Left lobe of liver (tissue), 2 donors: ENCODE results near the gene TM9SF1. TPM values are rescaled to one million over a fixed set of nuclear protein-coding genes. Genes with fewer than 3 reads are reported as not detected.
A peak's percentile ranks its signal among the peaks of the same experiment; 100 is the strongest.

Experiments used
- ATAC-seq: fragments of 200-7000 bp; cut with Tn5 transposase; one replicate; pipeline ENCODE4 v1.9.1; 2020; ENCODE audit warnings: mild to moderate bottlenecking, moderate library complexity
- DNase-seq: peaks from one replicate; pipeline ENCODE4 v3.0.0-alpha.2; 2020; ENCODE audit warnings: low spot score
- total RNA-seq: library from RNA; stranded (reverse); gene quantifications from one replicate; pipeline ENCODE4 v1.2.1, GENCODE V29; 2021
- donor health status: DM: no; HTN: no; CAD: no; lungs with moderate emphysema.
- donor health status: DM: no; HTN: yes; CAD: no.

The TM9SF1 gene
- total RNA-seq, 1 donor from 2014 or later: 47.1 TPM

DNA sequence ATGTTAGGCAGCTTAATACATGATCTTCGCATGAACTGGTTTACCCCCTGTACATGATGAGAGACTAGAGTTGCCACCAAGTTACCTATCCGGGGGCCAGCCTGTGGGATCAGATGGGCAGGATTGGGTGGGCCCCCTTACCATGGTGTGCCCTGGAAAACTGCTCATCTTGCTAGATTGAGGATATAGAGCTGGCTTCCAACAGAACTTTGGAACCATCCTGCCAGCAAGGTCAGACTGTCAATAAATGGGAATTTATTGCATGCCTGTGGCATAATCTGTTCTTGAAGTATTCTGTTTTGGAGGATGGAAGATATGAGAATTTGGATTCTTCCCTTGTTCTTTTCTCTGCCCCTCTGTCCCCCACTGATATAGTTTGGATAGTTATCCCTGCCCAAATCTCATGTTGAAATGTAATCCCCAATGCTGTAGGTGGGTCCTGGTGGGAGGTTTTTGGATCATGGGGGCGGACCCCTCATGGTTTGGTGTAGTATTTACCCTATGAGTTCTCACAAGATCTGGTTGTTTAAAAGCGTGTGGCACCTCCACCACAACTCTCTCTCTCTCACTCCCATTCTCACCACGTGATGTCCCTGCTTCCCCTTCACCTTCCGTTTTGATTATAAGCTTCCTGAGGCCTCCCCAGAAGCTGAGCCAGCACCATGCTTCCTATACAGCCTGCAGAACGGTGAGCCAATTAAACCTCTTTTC is 3.7 kb upstream of the TM9SF1 start:
- ATAC-seq (peak; percentile 9), DNase-seq (no peak)

DNA sequence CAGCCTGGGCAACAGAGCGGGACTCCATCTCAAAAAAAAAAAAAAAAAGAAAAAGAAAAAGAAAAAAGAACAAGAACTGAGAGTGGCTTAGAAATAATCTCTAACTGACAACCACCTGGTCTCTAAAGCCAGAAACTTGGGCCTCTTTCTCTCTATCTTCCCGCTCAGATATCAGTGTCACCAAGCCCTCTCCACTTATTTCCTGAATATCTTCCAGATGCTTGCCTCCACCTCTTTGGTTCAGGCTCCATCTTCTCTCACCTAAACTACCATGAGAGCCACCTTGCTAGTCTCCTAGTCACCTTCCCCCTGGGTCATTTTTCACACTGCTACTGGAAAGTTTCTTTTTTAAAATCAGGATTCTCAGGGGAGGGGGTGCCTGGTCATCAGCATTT is 1.8 kb upstream of the TM9SF1 start:
- no peak for ATAC-seq
- DNase-seq: no peak

DNA sequence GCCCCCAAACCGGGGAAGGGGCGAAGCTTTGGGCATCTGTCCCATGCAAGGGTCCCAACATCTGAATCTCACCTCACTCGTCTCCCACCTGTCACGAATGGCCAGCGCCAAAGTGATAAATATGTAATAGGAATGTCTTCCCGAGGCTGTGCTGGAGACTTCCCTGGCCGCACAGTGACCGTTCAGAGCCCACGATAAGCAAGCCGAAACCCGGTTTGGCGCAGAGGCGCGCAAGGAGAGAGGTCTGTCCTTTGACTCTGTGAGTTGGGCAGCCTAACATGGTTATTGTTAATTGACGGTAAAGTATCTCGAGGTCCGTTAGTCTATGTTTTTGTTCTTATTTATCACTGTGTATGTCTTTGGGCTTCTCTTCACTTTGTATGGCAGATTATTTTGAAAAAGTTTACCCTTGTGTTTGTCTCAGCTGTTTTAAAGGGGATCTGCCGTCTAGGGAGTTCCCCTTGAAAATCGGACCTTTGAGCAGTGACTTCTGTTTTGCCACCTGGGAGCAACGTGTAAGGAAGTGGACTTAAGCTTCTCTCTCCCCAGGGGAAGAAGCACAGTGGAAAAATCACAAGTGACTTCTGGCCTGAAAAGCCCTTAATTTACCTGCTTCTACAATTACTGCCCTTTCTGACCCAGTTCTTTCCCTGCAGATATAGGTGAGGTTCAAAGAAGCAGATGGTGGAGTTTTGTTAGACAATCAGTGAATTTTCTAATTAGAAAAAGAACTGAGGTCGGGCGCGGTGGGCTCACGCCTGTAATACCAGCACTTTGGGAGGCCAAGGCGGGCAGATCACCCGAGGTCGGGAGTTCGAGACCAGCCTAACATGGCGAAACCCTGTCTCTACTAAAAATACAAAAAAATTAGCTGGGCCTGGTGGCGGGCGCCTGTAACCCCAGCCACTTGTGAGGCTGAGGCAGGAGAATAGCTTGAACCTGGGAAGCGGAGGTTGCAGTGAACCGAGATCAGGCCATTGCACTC is 1.1 kb upstream of the TM9SF1 start:
- no peak for DNase-seq
- ATAC-seq: peak; percentile 41

DNA sequence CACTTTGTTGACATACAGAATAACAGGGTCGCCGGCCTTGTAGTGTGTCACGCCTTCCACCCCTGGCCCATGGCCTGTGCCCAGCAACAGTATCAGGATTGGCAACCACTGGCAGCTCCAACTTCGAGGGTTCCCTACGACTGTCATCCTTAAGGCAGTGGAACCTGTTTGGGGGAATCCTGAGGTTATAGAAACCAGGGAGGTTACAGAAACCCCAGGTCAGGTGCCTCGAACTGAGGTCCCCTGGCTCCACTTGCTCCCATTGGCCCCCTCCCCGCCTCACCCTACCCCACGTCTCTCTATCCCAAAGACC is 412 bp downstream of the TM9SF1 start:
- no peak for ATAC-seq
- no peak for DNase-seq

DNA sequence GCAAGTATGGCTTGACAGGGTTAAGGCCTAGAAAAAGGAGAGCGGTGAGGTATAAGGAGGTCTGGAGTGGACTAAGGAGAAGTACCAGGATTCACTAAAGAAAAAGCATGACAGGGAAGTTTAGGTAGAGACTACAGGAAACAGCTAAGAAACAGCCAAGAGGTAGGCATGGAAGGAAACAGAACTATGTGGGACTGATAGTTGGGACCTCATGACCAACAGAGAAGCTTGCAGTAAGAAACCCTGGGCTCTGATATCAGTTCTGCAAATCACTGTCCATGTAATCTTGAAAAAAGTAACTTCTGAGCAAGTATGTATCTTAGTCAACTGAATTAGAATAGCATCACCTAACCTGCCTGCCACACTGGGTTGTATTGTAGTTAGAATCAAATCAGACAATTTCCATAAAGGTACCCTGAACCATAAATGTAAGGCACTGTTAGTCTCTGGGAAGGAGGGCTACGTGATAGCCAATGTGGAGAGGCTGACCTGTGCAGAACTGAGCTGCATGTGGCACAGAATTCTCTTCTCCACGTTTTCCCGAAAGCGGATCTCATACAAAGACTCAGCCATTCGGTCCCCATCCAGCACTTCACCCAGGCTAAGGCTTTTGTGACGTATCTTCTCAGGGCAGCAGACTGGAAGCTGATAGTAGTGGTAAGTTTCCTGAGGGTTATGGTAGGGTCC is 912 bp downstream of the TM9SF1 start:
- ATAC-seq: no peak
- no peak for DNase-seq

DNA sequence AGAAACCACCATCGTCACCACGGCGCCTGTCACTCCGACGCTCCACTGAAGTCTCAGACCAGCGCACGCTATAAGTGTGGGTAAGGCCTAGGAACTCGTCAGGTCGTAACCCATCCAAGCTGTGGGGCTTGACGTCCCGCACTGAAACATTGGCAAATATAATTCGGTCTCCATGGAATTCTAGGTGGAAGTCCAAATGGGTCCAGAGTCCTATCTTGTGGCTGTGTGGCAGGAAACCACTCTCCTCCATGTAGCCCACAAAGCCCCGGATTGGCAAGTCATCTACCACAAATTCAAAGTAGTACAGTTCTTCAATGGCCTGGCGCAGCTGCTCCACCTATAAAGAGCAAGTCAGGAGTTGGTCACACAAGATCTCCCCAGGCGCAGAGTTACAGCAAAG is 2.3 kb downstream of the TM9SF1 start:
- no peak for ATAC-seq
- DNase-seq: no peak

DNA sequence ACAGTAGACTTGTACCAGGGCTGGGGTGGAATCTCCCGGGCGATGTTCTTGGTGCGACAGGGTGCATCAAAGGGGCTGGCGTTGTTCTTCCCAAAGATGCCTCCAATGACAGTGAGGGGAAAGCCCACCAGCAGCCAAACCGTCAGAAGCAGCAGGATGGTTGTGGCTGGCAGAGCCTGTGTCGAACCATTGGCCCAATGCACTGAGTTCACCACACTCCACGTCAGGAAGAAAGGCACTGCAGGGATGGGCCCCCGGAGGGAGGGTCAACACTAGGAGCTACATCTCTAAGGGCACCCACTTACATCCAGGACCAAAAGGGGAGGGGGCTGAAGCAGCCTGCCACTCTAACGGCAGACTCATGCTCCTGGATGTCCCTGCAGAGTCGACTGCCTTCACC is 4.8 kb downstream of the TM9SF1 start:
- no peak for DNase-seq
- no peak for ATAC-seq

DNA sequence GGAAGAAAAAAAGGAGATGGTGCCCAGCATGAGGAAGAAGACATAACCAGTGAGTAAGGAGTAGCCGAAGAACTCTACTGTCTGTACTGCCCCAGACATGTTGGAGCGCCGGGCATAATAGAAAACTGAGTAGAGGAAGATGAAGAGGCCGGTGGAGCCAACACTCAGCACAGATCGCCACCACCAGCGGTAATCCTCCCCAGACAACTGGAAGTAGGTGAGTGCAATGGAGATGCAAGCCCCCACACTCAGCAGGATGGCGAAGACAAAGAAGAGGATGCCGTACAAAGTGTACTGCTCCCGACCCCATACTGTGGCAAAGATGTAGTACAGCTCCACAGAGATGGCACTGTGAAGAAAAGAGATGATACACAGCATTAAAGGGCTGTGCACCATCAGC is 5.8 kb downstream of the TM9SF1 start:
- DNase-seq: no peak
- no peak for ATAC-seq

DNA sequence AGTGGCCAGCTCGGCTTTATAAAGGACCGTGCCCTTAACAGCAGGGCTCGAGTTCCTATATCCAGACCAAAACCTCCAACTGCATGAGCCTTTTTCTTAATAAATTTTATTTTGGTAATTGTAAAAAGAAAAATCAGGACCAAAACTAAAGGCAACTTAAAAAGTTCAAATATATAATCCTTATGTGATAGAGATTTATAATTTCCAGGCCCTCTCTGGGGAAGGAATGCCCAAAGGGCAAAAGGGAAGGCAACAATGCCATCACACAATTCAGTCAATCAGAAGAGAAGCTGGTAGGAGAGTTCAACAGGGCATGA is 6.2 kb downstream of the TM9SF1 start:
- ATAC-seq (no peak), DNase-seq (no peak)

DNA sequence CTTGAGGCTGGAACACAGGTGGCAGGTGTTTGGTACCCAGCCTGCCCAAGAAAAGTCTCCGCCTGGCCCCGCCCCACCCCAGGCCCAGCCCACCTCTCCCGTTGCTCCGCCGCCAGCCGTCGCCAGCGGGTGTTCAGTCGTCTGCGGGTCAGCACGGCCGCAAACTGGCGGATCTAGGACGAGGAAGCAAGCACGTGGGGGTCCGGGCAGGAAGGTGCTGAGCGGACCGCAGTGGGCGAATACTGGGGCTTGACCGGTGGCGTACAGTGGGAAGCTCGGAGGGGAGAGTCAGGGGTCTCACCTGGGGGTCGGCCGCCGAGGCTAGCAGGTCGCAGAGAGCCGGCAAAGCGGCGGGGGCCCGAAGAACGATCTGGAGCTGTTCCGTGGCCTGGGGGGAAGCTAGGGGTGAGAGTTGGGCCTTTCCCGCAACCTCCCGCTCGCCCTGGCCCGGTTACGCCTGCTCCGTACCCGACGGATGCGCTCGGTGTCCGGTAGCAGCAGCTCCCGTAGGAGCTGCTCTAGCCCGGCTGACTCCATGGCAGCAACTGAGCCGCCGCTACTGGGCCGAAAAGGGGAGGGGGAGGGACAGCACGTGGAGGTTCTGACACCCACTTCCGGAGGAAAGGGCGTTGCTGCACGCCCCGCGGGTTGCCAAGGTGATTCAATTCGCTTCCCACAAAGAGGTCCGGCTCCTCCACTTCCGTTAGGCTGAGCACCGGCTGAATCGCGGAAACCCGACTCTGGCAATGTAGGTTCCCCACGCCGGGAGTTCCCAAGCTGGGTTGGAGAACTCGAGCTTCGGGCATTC is 6.8 kb downstream of the TM9SF1 start, which contains the start of gene IPO4:
Gene IPO4 (minus strand): TSS at position 566 of the 808 bp plus-strand sequence. CDS start 29 bp downstream, at position 537.
- ATAC-seq: peak; percentile 95

DNA sequence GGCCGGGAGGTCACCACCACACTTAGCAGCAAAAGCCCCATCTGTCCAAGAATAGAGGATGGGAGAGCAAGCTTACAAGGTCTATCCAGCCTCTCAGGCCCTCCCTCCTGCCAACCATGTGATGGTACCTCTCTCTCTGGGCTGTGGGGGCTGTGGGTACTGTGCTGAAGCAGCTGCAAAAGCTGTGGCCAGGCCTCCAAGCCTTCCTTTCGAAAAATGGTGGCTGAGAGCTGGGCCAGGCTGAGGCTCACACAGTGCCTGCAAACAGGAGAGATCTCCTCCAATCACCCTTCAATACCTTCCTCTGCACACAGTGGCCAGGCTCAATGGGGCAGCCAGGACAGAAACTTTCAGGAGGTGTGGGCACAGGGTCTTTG is 7.7 kb downstream of the TM9SF1 start:
- no peak for DNase-seq
- ATAC-seq: no peak

More for the DNA sequence above, 6.8 kb downstream of the TM9SF1 start, which contains the start of gene IPO4:
- DNase-seq: peak; percentile 96

DNA sequence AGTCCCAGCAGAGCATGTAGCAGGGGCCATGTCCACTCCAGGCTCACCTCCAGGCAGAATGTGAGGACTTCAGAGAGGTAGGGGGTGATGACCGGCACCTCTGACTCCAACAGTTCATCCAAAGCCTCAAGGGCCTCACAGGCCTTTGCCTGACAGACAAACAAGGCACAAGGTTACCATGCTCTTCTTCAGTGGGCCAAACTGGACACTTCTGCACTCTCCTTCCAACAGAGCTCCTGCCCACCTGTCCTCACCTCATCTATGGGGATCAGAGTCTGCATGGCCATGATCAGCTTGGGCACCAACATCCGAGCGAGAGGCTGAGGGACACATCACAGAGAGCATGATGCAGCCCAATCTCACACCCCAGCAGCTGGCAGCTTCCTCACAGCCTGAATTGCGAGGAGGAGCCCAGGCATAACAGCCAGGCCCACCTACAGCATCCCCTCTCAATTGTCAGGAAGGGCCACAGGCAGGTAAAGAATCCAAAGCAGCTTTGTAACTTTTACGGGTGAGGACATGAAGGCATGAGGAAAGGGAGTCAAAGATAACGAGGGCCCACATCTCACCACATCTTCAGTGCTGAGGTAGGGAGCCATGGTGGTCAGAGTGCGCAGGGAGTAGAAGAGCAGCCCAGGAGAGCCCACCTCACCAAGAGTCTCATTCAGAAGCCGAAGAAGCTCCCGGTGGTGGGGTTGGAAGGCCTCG is 8.3 kb downstream of the TM9SF1 start:
- DNase-seq (no peak), ATAC-seq (no peak)

DNA sequence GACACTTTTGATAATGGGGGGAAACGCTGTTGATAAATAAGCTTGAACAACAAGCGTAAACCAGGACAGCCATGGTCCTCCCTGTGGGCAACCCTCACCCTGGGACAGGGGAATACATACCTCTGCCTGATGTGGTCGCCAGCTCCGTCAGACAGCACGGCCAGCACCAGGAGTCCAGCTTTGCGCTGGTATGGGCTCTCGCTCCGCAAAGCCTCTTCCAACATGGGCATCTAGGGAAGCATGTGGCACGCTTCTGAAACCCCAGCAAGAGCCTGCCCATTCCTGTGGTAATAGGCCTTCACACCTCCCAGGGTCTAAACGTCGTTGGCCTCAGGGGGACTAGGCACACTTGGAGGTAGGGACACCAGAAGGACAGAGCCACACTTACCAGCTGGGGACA is 9.5 kb downstream of the TM9SF1 start:
- ATAC-seq (no peak), DNase-seq (no peak)

DNA sequence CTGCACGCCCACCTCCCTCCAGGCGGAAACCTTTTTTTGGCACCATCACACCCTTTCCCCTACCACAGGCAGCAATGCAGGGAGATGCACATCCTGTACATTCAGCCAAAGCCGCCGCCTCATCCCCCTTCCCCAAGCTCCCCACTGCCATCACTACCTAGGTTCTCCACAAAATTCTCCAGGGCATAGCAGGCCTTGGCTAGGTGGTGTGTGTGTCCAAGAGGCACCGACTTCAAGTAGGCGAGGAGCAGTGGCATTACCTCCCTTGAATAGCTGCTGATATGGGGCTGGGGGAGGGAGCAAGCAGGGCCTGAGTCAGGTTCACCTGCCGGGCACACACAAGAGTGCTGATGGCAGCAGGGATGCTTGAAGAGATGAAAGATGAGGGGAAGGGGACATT is 10.2 kb downstream of the TM9SF1 start:
- ATAC-seq: no peak

DNA sequence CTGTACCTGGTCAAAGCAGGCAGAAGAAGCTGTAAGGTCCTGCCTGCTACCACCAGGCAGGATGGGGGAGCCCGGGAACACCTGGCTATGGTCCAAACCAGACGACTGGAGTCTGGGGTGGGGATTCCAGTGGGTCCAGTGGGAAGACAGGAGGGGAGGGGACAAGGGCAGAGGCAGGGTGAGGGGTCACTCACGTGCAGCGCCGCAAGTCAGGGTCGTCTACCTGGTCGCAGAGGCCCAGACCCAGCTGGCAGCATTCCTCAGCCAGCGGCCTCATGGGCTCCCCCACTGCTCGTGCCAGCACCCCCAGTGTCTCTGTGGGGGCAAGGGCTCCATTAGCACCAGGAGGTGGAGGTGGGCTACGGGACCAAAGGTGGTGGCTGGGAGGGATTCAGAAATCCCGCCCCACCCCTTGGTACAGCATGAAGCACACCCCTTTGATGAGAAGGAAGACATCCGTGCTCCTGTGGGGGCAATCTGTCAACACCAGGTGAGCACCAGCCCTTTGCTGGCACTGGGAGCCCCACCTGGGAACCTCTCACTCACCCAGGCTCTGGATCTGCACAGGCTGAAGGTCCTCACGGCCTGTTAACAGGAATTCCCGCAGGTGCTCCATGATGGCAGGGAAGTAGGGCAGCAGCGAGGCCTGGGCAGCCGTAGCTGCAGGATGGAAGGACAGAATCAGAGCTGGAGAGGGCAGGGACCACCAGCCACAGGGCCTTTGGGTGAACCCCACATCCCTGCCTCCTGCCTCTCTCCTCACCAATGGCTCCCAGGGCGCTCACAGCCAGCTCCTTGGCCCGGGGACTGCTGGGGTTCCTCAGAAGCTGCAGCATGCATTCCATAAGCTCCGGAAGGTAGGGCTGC is 10.9 kb downstream of the TM9SF1 start:
- DNase-seq (no peak), ATAC-seq (no peak)

More for the DNA sequence above, 10.2 kb downstream of the TM9SF1 start:
- DNase-seq: no peak

DNA sequence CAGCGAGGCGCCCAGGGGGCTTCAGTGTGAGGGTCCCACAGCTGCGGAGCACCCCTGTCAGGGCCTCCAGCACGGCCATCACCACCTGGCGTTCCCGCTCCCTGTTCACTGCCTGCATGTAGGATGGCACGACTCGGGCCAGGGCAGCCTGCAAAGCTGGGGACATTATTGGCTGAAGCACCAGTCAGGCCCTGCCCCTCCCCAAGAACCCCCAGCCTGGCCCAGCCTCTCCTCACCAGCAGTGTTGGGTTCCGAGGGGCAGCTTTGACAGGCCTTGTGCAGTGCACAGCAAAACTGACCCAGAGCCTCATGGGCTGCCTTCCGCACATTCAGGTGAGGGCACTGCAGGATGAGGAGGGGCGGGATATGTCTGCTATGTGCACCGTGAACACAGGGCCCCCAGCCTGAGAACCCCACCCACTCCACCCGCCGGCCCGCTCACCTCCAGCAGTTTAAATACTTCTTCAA is 12.2 kb downstream of the TM9SF1 start:
- ATAC-seq: no peak
- DNase-seq: no peak

DNA sequence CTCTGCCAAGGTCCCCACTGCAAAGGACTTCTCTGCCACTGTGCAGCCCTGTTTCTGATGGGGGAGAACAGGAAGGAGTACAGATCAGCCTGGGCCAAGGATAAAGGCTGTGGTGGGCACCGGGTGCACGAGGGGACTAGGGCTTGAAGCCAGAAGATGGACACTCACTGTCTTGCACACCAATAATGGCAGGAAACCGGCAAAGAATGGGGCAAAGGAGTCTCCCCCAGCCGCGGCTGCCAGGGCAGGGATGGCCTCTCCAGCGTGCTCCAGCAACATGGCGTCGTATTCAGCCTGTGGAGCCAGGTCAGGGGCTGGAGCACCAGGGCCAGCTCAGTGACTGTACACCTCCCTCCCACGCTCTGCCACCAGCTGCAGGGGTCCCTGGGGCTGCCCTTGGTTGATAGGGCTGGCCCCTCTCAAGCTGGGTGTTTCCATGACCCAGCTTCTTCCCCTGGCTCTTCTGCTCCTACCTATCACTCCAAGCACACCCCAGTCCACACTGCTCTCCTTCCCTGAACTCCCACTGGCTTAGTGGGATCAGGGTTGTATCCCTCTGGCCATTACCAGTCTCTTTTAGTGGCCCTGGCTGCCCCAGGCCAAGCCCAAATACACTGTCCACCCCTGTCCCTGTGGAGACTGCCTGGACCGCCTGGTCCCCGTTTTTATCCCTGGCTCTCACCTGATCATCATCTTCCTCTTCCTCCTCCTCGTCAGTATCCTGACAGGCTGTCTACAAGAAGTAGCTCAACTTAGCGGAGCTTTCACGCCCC is 12.9 kb downstream of the TM9SF1 start:
- DNase-seq (no peak), ATAC-seq (no peak)

DNA sequence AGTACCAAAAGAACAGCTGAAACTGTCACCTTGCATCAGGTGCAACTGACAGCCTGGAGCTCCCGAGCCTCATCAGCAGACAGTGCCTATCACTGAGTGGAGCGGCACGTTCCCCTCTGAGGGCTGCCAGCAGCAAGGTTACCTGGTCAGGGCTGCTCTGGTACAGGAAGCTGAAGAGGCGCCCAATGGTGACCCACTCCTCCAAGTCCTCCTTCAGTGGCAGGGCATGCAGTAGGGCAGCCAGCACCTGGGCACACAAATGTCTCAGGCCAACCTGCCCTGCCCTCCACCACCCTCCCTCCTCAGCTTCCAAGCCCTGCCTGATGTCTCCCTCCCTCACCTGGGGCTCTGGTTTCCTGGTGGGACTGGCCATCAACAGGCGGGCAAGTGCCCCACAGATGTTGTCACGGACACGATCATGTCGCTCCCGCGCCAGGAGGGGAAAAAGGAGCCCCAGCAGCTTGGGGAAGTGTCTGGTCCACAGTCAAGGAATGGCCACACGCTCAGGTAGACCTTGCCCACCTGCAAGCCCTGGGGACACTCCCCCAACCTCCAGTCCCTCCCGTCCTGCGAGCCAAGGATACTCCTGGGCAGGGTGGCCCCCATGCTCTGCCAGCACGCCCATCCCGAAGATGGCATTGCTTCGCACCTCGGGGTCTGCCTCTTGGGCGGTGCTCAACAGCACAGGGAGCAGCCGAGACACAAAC is 13.7 kb downstream of the TM9SF1 start:
- no peak for DNase-seq
- ATAC-seq: no peak
